WTC11 (cell line): ENCODE data around the gene MC3R. TPM values are rescaled to one million over a fixed set of nuclear protein-coding genes. Genes with fewer than 3 reads are reported as not detected.

Experiments used
- ATAC-seq: fragments of 200-7000 bp; cut with Tn5 transposase; 2 replicates; pipeline ENCODE4 v1.10.0; 2021; ENCODE audit warnings: mild to moderate bottlenecking, moderate library complexity
- CTCF ChIA-PET: fragments of 300-600 bp; sonication (Branson Sonifier 250); formaldehyde crosslinking; loops from one replicate; lab custom pipeline; 2021; ENCODE audit warnings: antibody characterized with exemption; lab: Charles Lee
- POLR2A ChIA-PET: fragments of 350-600 bp; sonication (Branson Sonifier 250); formaldehyde crosslinking; loops from one replicate; lab custom pipeline; 2021; ENCODE audit warnings: antibody characterized with exemption; lab: Charles Lee
- DNase-seq: peaks from one replicate; pipeline ENCODE4 v3.0.0; 2021; ENCODE audit warnings: low spot score
- H3K27ac Mint-ChIP-seq: 2 replicates; pipeline ENCODE4 v1.8.0; 2021; ENCODE audit warnings: mixed read lengths
- H3K27me3 Mint-ChIP-seq: 2 replicates; pipeline ENCODE4 v1.8.0; 2021; ENCODE audit warnings: low read depth, mild to moderate bottlenecking, moderate library complexity, mixed read lengths
- H3K36me3 Mint-ChIP-seq: 2 replicates; pipeline ENCODE4 v1.8.0; 2021; ENCODE audit warnings: mixed read lengths
- H3K4me1 Mint-ChIP-seq: 2 replicates; pipeline ENCODE4 v1.8.0; 2022; ENCODE audit warnings: mixed read lengths
- H3K4me3 Mint-ChIP-seq: 2 replicates; pipeline ENCODE4 v1.8.0; 2021; ENCODE audit warnings: mild to moderate bottlenecking, moderate library complexity, mixed read lengths
- H3K9me3 Mint-ChIP-seq: 2 replicates; pipeline ENCODE4 v1.8.0; 2021; ENCODE audit warnings: mixed read lengths
- AR ChIP-seq: fragments of 250-450 bp; sonication (Bioruptor Pico); IDR thresholded peaks from 2 replicates; pipeline ENCODE4 v1.9.0; 2021; ENCODE audit warnings: mild to moderate bottlenecking
- ATF6 ChIP-seq: sonication (generic); formaldehyde crosslinking; IDR thresholded peaks from 2 replicates; pipeline ENCODE4 v1.8.1; 2023; ENCODE audit warnings: mild to moderate bottlenecking, missing genetic modification reagents
- CTCF ChIP-seq: fragments of 200-600 bp; IDR thresholded peaks from 2 replicates; pipeline ENCODE4 v1.8.0; 2022; ENCODE audit warnings: antibody characterized with exemption
- E2F1 ChIP-seq: sonication (generic); formaldehyde crosslinking; IDR thresholded peaks from 2 replicates; pipeline ENCODE4 v1.8.0; 2022; ENCODE audit warnings: mild to moderate bottlenecking, missing genetic modification reagents
- E2F4 ChIP-seq: sonication (generic); formaldehyde crosslinking; IDR thresholded peaks from 2 replicates; pipeline ENCODE4 v1.8.1; 2022; ENCODE audit warnings: low read depth, mild to moderate bottlenecking, moderate library complexity, missing genetic modification reagents, borderline replicate concordance
- ESRRA ChIP-seq: sonication (generic); formaldehyde crosslinking; IDR thresholded peaks from 2 replicates; pipeline ENCODE4 v1.8.1; 2022; ENCODE audit warnings: mild to moderate bottlenecking, missing genetic modification reagents, borderline replicate concordance
- FOXJ3 ChIP-seq: sonication (generic); formaldehyde crosslinking; IDR thresholded peaks from 2 replicates; pipeline ENCODE4 v1.9.0; 2021; ENCODE audit warnings: missing genetic modification reagents, mild to moderate bottlenecking, borderline replicate concordance
- GABPB1 ChIP-seq: sonication (generic); formaldehyde crosslinking; IDR thresholded peaks from 2 replicates; pipeline ENCODE4 v1.8.1; 2023; ENCODE audit warnings: mild to moderate bottlenecking, missing genetic modification reagents
- GRHL2 ChIP-seq: fragments of 250-450 bp; sonication (Bioruptor Pico); IDR thresholded peaks from 2 replicates; pipeline ENCODE4 v1.8.0; 2022; ENCODE audit warnings: mild to moderate bottlenecking, moderate library complexity; ENCODE audit not compliant: insufficient replicate concordance, severe bottlenecking
- IRF2 ChIP-seq: sonication (generic); formaldehyde crosslinking; IDR thresholded peaks from 2 replicates; pipeline ENCODE4 v1.8.0; 2022; ENCODE audit warnings: low read depth, missing genetic modification reagents, borderline replicate concordance
- MAX ChIP-seq: sonication (generic); formaldehyde crosslinking; IDR thresholded peaks from 2 replicates; pipeline ENCODE4 v1.8.0; 2022; ENCODE audit warnings: mild to moderate bottlenecking, missing genetic modification reagents
- NFYB ChIP-seq: sonication (generic); formaldehyde crosslinking; conservative IDR thresholded peaks from 2 replicates; pipeline ENCODE4 v1.8.0; 2022; ENCODE audit warnings: low read depth, missing genetic modification reagents
- OVOL2 ChIP-seq: fragments of 250-450 bp; sonication (Bioruptor Pico); IDR thresholded peaks from 2 replicates; pipeline ENCODE4 v1.9.0; 2021; ENCODE audit warnings: mild to moderate bottlenecking, borderline replicate concordance
- PRDM15 ChIP-seq: sonication (generic); formaldehyde crosslinking; IDR thresholded peaks from 2 replicates; pipeline ENCODE4 v1.8.0; 2022; ENCODE audit warnings: missing genetic modification reagents
- ZNF317 ChIP-seq: sonication (generic); formaldehyde crosslinking; IDR thresholded peaks from 2 replicates; pipeline ENCODE4 v1.8.1; 2023; ENCODE audit warnings: low read depth, mild to moderate bottlenecking, moderate library complexity, missing genetic modification reagents, borderline replicate concordance
- total RNA-seq: library from RNA; stranded (reverse); gene quantifications from 3 replicates; pipeline ENCODE4 v1.2.3, GENCODE V29; 2021

MC3R gene
- total RNA-seq, 1 experiment from 2014 or later: not detected

- TF ChIP-seq CTCF (no peak), OVOL2 (CRISPR knock-in tag) (no peak), GRHL2 (CRISPR knock-in tag) (no peak), ZNF317 (no peak), NFYB (CRISPR knock-in tag) (no peak), GABPB1 (no peak), ESRRA (CRISPR knock-in tag) (no peak), E2F4 (CRISPR knock-in tag) (no peak), AR (CRISPR knock-in tag) (no peak), PRDM15 (CRISPR knock-in tag) (no peak), E2F1 (CRISPR knock-in tag) (no peak), MAX (CRISPR knock-in tag) (no peak), ATF6 (no peak), IRF2 (CRISPR knock-in tag) (no peak), FOXJ3 (no peak)
- Mint-ChIP-seq H3K4me3 (no peak overlapping the region), H3K27ac (no peak overlapping the region), H3K9me3 (peaks cover 82% of the 10 kb centered on the region), H3K4me1 (no peaks in the 10 kb centered on the region), H3K27me3 (no peaks in the 10 kb centered on the region; the same call in none of the 2 replicates), H3K36me3 (peaks cover 67% of the 10 kb centered on the region)
- ChIA-PET CTCF (no interaction called here), POLR2A (no interaction called here)
- DNase-seq (no peak), ATAC-seq (no peak)
Measured at GRCh38 chr20:56273491-56273890, 25.0 kb downstream of the MC3R start.
